Endometrial microvascular endothelial cells (primary cell): ENCODE measurements around the gene CHST12. TPM values are rescaled to one million over a fixed set of nuclear protein-coding genes. Genes with fewer than 3 reads are reported as not detected.
"Not testable (repeated sequence)": the region's sequence is repeated elsewhere in the genome, so short reads cannot be mapped to it uniquely, and the experiment has no call there.

ENCODE experiments used
- in situ Hi-C: cut with HindIII; loops from 2 replicates; pipeline ENCODE4 v1.10.0; 2017; ENCODE audit warnings: low sequenced_read_pairs, low pct_unique_long_range_greater_than_20kb; ENCODE audit errors: inconsistent ontology term
- total RNA-seq: library from RNA; depleted of rRNA; stranded (reverse); fragments of >200 nt; gene quantifications from one replicate; pipeline ENCODE4 v1.2.3, GENCODE V29; 2015; ENCODE audit errors: inconsistent ontology term

Gene CHST12
- total RNA-seq, 1 donor from 2014 or later, result 11.9 TPM

DNA sequence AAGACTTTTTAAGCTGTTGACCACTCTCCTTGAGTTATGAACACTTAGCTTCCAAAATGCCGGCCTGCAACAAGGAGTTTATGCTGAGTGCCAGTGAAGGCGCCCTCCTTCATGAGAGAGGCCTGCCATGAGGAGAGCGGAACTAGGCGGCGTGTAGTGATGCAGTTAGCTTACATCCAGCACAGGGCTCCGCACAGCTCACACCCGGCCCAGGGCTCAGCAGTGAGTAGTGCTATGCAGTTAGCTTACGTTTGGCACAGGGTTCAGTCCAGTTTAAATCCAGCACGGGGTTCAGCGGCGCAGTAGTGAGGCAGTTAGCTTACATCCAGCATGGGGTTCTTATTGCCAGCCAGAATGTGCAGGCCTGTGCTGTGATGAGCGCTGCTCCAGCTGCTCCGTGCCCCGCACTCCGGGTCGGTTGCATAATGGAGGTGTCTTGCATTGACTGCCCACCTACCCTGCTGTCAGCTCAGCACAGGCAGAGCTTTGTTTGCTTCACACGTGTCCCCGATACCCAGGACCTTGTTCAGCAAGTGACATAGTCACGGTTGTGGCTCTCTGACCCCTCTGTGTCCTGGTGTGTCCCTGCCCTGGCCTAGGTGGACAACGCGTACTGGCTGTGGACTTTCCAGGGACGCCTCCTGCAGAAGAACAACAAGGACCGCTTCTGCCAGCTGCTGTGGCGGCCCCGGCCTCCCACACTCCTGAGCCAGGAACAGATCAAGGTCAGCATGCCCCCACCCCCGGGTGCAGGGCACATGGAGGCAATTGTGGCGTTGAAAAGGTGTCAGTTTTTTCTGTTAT lies 26.9 kb upstream of the CHST12 start:
- in situ Hi-C loops, result no loop called here

- in situ Hi-C loops, result not testable (repeated sequence)
These were observed 25.9 kb upstream of the CHST12 start for GRCh38 chr7:2377492-2377891.

DNA sequence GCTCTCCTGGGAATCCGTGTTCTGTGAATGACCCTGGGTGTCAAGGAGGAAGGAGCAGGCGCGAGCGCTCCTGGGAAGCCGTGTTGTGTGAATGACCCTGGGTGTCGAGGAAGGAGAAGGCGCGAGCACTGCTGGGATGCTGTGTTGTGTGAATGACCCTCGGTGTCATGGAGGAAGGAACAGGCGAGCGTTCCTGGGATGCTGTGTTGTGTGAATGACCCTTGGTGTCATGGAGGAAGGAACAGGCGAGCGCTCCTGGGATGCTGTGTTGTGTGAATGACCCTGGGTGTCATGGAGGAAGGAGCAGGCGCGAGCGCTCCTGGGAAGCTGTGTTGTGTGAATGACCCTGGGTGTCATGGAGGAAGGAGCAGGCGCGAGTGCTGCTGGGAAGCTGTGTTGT lies 25.3 kb upstream of the CHST12 start:
- in situ Hi-C loops, result not testable (repeated sequence)

DNA sequence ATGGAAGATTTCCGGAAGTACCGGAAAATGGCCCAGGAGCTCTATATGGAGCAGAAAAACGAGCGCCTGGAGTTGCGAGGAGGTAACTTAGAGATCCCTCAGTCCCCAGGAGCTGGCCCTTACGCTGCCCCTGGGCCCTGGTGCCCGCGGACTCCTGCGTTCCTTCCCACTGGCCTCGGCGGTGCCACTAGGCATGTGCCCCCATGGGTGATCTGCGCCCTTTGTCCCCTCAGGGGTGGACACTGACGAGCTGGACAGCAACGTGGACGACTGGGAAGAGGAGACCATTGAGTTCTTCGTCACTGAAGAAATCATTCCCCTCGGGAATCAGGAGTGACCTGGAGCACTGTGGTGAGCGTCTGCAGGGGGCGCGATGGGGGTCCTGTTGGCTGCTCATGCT lies 24.2 kb upstream of the CHST12 start:
- in situ Hi-C loops, result no loop called here

DNA sequence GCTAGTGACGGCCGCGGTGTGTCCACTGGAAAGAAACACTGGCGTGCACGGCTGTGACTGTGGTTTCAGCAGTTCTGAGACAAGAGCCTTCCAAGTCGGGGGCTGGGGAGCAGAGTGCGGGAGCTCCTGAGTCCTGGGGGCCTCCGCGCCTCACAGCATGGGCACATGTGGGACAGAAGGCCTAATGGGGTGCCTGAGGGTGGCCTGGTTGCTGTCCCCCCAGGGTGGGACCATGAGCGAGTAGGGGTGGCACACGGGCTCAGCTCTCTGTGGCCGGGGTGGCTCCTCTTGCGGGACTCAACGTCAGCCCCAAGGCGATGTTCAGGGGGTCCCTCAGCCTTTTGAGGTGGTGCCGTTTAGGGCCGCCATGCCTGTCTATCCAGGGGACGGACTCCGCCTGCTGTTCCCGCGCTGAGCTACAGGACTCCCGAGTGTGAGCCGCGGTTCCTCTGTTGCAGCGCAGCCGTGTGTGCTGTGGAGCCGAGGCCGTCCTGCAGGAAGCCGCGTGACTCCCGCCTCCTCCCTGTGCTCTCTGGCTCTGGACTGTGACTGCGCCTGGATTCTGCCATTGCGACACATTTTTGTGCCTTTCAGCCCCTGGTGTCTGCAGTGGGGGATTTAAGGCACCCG lies 23.5 kb upstream of the CHST12 start:
- in situ Hi-C loops, result no loop called here

DNA sequence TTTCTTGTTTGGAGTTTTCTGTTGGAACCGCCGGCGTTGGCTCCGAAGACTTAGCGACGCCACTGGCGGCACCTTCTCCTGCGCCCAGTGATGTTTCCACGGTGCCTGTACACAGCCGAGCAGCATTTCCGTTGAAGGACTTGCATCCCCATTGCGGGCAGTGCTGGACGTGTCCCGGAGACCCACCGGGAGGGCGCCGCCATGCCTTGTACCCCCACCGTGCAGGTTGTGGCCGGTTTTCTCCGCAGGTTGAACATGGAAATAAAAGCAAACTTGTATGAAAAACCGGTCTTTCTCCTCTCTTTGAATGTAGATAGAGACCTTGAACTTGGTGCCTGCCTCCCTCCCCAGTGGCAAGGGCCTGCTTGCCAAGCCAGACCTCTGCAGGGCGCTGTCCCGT lies 22.9 kb upstream of the CHST12 start:
- in situ Hi-C loops, result no loop called here

DNA sequence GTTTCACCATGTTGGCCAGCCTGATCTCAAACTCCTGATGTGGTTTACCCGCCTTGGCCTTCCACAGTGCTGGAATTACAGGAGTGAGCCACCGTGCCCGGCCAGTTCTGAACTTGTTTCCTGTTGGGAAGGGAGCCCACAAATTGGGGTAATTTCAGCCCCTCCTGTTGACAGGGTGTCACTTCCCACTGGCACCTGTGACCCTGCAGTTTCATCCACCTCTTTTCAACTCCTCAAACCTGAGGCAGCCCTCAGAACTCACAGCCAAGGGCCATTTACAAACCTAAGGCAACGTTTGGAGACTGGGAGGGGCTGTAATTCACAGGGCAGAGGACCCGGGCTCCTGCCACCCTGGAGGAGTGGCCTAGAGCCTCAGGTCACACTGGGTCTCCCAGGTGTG lies 22.2 kb upstream of the CHST12 start:
- in situ Hi-C loops, result no loop called here

DNA sequence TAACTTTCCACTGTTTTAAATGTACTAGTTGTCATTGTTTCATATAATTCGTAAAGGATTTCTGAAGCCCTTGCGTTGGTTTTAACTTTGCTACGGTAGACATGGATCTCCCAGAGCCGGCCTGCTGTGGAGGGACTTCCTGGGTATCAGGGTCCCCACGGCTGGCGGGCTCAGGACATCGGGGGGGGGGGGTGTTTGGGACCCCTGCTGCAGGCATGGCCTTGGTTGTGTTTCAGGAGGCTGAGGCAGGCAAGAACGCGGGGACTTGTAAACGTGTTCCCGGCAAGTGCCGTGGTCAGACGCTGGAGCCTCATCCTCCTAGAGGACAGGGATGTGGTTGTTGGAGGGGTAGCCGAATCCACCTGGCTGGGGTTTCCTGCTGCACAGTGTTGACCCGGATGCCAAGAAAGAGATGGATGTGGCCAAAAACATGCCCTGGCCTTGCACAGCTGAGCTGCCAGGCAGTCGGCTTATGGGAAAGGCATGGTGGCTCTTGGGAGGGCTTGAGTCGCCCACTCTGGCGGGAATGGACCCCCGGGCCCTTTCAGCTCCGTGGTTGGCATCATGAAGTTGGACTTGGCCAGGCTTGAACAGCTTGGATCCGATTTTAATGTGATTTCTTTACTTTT lies 21.4 kb upstream of the CHST12 start:
- in situ Hi-C loops, result no loop called here

DNA sequence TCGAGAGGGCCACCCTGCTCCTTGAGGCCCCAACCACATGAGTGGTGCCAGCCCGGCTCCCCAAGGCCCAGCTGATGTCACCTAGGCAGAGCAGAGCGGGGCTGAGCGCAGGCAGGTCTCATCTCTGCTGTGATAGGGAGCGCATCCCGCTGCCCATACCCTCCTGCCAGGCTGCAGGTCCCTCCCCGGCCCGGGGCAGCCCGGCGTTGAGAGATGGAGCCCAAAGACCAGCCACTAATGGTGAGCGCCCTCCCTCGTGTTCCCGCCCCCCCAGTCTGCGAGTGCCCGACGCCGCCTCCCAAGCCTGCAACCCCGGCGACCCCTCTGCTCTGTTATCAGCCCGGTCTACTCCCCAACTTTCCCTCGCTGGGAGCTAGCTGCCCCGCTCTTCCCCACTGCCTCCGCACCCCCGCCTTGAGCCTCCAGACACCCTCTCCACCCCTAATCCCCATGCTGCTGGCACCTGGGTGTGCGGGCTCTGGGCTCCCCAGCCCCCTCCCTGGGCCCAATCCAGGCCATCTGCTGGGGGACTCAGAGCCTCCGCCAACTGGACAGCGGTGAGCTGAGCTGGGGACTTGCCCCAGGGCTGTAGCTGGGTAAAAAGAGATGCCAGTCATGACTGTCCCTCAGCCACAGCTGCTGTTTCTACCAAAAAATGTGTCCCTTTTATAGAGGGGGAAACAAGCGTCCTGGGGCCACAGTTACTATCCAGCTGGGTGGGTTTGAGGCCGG lies 19.7 kb upstream of the CHST12 start:
- in situ Hi-C loops, result no loop called here

DNA sequence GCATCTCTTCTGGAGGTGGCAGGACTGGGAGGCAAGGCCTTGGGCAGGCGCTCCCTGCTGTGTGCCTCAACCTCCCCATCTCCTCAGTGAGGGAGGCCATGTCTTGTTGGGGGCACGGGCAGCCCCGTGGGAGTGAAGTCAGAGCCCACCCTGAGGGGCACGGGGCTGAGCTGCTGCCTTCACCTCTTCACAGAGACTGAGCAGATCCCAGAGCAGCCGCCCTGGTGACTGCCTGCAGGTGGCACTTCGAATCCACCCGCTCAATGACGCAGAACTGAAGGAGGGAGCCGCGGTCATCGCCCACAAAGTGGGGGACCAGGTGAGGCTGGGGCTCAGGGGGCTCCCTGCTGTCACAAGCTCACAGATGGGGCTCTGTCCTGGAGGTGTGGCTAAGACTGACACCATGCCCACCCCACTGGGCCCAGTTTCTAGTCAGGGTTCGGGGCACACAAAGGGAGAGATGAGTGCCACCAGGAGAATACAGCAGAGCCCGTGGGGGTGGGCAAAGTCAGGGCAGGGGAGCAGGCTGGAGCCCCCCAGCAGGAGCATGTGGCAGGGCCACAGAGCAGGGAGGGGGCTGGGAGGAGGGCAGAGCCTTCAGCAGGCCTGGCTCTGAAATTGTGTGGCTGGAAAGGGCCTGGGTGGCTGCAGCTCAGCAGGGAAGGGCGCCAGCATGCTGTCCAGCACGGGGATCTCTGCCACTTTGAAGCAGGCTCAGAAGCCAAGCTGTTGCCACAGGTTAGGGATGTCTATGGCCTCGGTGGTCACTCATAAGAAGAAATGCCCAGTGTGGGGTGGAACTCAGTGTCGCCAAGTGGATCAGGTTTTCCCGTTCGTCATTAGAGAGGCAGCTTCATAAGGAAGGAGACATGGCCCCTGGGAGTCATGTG lies 18.8 kb upstream of the CHST12 start:
- in situ Hi-C loops, result no loop called here

GRCh38 chr7:2386122-2386521 lies 17.3 kb upstream of the CHST12 start:
- in situ Hi-C loops, result not testable (repeated sequence)

DNA sequence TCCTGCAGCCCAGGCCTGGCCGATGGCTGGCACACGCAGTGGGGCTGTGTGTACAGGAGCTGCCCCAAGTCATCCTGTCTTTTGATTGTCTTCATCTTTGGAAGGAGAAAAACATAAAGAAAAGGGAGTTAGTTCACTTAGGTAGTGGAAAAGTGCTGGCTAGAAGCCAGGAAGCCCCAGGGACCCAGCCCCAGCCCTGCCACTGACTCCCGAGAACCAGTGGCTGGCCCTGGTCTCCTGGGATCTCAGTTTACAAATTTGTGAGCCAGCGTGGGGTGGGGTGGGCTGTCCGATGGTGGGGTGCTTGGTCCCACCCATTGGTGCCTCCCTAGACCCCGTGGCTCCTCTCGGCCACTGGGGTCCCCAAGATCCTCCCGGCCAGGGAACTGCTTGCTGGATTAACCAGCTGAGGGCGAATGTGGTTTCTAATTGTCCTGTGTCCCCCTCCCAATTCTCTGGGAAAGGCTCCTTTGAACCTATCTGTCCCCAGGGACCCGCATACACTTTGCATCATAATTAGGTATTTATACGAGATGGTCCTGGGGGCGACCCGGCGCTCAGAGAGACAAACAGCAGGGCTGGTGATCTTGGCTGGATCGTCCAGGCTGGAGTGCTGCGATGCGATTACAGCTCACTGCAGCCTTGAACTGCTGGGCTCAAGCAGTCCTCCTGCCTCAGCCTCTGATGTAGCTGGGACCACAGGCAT lies 16.3 kb upstream of the CHST12 start:
- in situ Hi-C loops, result no loop called here

- in situ Hi-C loops, result no loop called here
These were observed 15.3 kb upstream of the CHST12 start for GRCh38 chr7:2387897-2388636.

DNA sequence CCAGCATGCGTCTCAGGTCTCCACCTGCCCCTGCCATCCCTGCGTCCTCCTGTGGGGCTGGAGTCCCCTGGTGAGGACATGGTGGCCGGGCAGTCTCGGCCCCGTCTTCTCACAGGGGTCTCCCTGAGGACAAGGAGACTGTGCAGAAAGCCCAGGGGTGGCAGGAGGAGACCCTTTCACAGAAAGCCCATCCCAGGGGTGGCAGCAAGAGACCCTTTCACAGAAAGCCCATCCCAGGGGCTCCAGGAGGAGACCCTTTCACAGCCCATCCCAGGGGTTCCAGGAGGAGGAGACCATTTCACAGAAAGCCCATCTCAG lies 14.8 kb upstream of the CHST12 start:
- in situ Hi-C loops, result no loop called here

- in situ Hi-C loops, result not testable (repeated sequence)
These were observed 13.2 kb upstream of the CHST12 start for GRCh38 chr7:2390020-2390816.

DNA sequence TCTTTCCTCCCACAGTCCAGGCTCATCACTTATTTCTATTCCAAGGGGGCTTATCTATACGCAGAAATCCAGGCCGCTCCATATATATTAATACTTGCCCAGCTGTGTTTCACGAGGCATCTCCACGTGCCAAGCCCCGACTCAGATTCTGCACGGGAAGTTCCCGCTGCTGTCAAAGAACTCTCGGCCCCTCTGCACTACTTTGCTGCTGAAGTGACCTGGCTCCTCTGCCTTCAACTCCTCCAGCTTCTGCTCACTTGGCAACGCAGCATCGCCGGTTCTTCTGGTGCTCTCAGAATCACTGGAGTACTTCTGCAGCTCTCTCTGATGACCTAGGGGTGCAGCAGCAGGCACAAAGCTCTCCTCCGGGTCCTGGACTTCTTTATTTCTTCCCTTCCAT lies 9.7 kb upstream of the CHST12 start:
- in situ Hi-C loops, result no loop called here

- in situ Hi-C loops, result no loop called here
These were observed 8.8 kb upstream of the CHST12 start for GRCh38 chr7:2394566-2395082.
